PC-3 (cell line): ENCODE results near the gene NKPD1. TPM values are rescaled to one million over a fixed set of nuclear protein-coding genes. Genes with fewer than 3 reads are reported as not detected.
A peak's percentile ranks its signal among the peaks of the same experiment; 100 is the strongest.

Experiments
- ATAC-seq: fragments of 200-7000 bp; cut with Tn5 transposase; 2 replicates; pipeline ENCODE4 v1.9.1; 2020; ENCODE audit warnings: mild to moderate bottlenecking, moderate library complexity
- Bru-seq: library from RNA; stranded (reverse); fragments of 400-500 nt; gene quantifications from one replicate; lab custom pipeline; 2021; lab: Mats Ljungman, UMichigan
- BruChase-seq, 2 experiments: library from RNA; stranded (reverse); fragments of 400-500 nt; gene quantifications; one replicate each; lab custom pipeline; 2021; lab: Mats Ljungman, UMichigan
- BruUV-seq: library from RNA; stranded (reverse); fragments of 400-500 nt; replicated peaks from 2 replicates; lab custom pipeline; 2021; lab: Mats Ljungman, UMichigan
- CTCF ChIA-PET: fragments of 300-600 bp; sonication (Branson Sonifier 250); formaldehyde crosslinking; loops from one replicate; lab custom pipeline; 2022; ENCODE audit warnings: antibody characterized with exemption; lab: Charles Lee
- POLR2A ChIA-PET: fragments of 300-600 bp; sonication (Branson Sonifier 250); formaldehyde crosslinking; loops from one replicate; lab custom pipeline; 2022; ENCODE audit warnings: antibody characterized with exemption; ENCODE audit not compliant: unreplicated experiment; lab: Charles Lee
- DNase-seq: peaks from one replicate; pipeline ENCODE4 v3.0.0-alpha.2; 2015
- H2AFZ ChIP-seq: fragments of 300-600 bp; sonication (generic); 2 replicates; pipeline ENCODE4 v1.6.0; 2016; ENCODE audit warnings: antibody characterized with exemption, low read length
- H3F3A ChIP-seq: fragments of 300-600 bp; sonication (generic); one replicate; pipeline ENCODE4 v1.6.0; 2017; ENCODE audit warnings: antibody characterized with exemption, low read length, control low read depth, mild to moderate bottlenecking; ENCODE audit not compliant: unreplicated experiment
- H3K27ac ChIP-seq: fragments of 300-600 bp; sonication (generic); 2 replicates; pipeline ENCODE4 v1.5.1; 2016; ENCODE audit warnings: mild to moderate bottlenecking, low read length
- H3K27me3 ChIP-seq: fragments of 300-600 bp; sonication (generic); 2 replicates; pipeline ENCODE4 v1.6.1; 2016; ENCODE audit warnings: low read length, mixed read lengths
- H3K36me3 ChIP-seq: fragments of 300-600 bp; sonication (generic); 2 replicates; pipeline ENCODE4 v1.6.1; 2016; ENCODE audit warnings: low read depth, mixed run types, low read length, mixed read lengths
- H3K4me1 ChIP-seq: fragments of 300-600 bp; sonication (generic); 2 replicates; pipeline ENCODE4 v1.5.1; 2016; ENCODE audit warnings: low read length; ENCODE audit not compliant: insufficient read depth
- H3K4me2 ChIP-seq: fragments of 300-600 bp; sonication (generic); 2 replicates; pipeline ENCODE4 v1.6.0; 2016; ENCODE audit warnings: low read length
- H3K4me3 ChIP-seq: fragments of 300-600 bp; sonication (generic); 2 replicates; pipeline ENCODE4 v1.5.1; 2016; ENCODE audit warnings: mild to moderate bottlenecking, low read length, mixed read lengths
- H3K79me2 ChIP-seq: fragments of 300-600 bp; sonication (generic); 2 replicates; pipeline ENCODE4 v1.6.1; 2017; ENCODE audit warnings: low read length, mixed read lengths
- H3K9ac ChIP-seq: fragments of 300-600 bp; sonication (generic); 2 replicates; pipeline ENCODE4 v1.6.0; 2016; ENCODE audit warnings: mild to moderate bottlenecking, low read length
- H3K9me2 ChIP-seq: fragments of 300-600 bp; sonication (generic); replicated peaks from 2 replicates; pipeline ENCODE4 v1.6.1; 2016; ENCODE audit warnings: mixed run types, low read length, mixed read lengths
- H3K9me3 ChIP-seq: fragments of 300-600 bp; sonication (generic); 2 replicates; pipeline ENCODE4 v1.6.1; 2016; ENCODE audit warnings: low read length, mixed read lengths
- H4K20me1 ChIP-seq: fragments of 300-600 bp; sonication (generic); 2 replicates; pipeline ENCODE4 v1.6.1; 2016; ENCODE audit warnings: low read length, mixed read lengths
- CTCF ChIP-seq: fragments of 300-600 bp; sonication (generic); conservative IDR thresholded peaks from 2 replicates; pipeline ENCODE4 v1.5.1; 2017; ENCODE audit warnings: antibody characterized with exemption, low read depth, mild to moderate bottlenecking, low read length
- EZH2 ChIP-seq: fragments of 300-600 bp; sonication (generic); IDR thresholded peaks from one replicate; pipeline ENCODE4 v1.6.1; 2017; ENCODE audit warnings: antibody characterized with exemption, mild to moderate bottlenecking, low read length; ENCODE audit not compliant: unreplicated experiment
- EZH2phosphoT487 ChIP-seq: fragments of 300-600 bp; sonication (generic); IDR thresholded peaks from 2 replicates; pipeline ENCODE4 v1.6.1; 2018; ENCODE audit warnings: mild to moderate bottlenecking, antibody characterized with exemption, low read length, borderline replicate concordance
- intact Hi-C: fragments of 100-400 bp; cut with micrococcal nuclease; formaldehyde crosslinking; loops from 2 replicates; pipeline ENCODE4 v1.9.0; 2023
- long read RNA-seq: library from polyadenylated mRNA; unstranded; transcript quantifications from one replicate; pipeline ENCODE4 v2.0.0, GENCODE V29; 2021; ENCODE audit not compliant: unreplicated experiment
- total RNA-seq: library from RNA; depleted of rRNA; stranded (reverse); fragments of >200 nt; gene quantifications from 2 replicates; pipeline ENCODE4 v1.2.3, GENCODE V29; 2014; rRNA removed

The NKPD1 gene
- total RNA-seq (0.75 and 1.1 TPM in 2 replicates), Bru-seq, nascent RNA (percentile 26 among the genes with signal in this experiment), BruChase-seq, experiment 1, labeled RNA remaining after a 6-hour chase (percentile 38 among the genes with signal in this experiment), BruChase-seq, experiment 2, labeled RNA remaining after a 2-hour chase (percentile 38 among the genes with signal in this experiment)
- long read RNA-seq, full-length matches to known transcripts = 2 of 3 reads
- long read RNA-seq, partial matches to known transcripts = 0 of 3 reads
- long read RNA-seq, other reads (novel, unspliced or antisense) = 1 of 3 reads

- H3K79me2 ChIP-seq = no peaks in the 10 kb centered on the region
- no peak within 1 kb of the TSS; the same call in 1 of the 2 replicates for H3K4me3 ChIP-seq
- H3F3A ChIP-seq = no peaks in the 10 kb centered on the region
- no peaks in the 10 kb centered on the region for H4K20me1 ChIP-seq
- no peak for TF ChIP-seq EZH2phosphoT487
- TF ChIP-seq CTCF = no peak
- no peak for TF ChIP-seq EZH2
- ChIA-PET POLR2A (no interaction called here), CTCF (no interaction called here)
- H2AFZ ChIP-seq = peak within 1 kb of the TSS; percentile 36; the same call in 1 of the 2 replicates
- no TSS peak for BruUV-seq
- no peaks in the 10 kb centered on the region for H3K9me2 ChIP-seq
- no peaks in the 10 kb centered on the region for H3K36me3 ChIP-seq
- intact Hi-C loops = loop anchor here (5.0 kb wide), 1 partner anchor 86 kb away; the partner anchor contains the start of gene EXOC3L2
- no peak within 1 kb of the TSS for H3K27ac ChIP-seq
- peak; percentile 58 for DNase-seq
- peaks cover 11% of the 10 kb centered on the region for H3K4me1 ChIP-seq
- peak; percentile 77 for ATAC-seq
- H3K27me3 ChIP-seq = no peaks in the 10 kb centered on the region
- H3K9me3 ChIP-seq = no peaks in the 10 kb centered on the region
- H3K4me2 ChIP-seq = peak within 1 kb of the TSS; percentile 64
- no peak within 1 kb of the TSS for H3K9ac ChIP-seq
Observed at GRCh38 chr19:45160870-45161737, at the start of gene NKPD1. TSS of gene NKPD1 (minus strand) at chr19:45160982. CDS start at chr19:45160150, 832 bp downstream.

GRCh38 chr19:45206328-45206727, 45.5 kb upstream of the NKPD1 start:
- Histone ChIP-seq H3K36me3 (no peaks in the 10 kb centered on the region), H3K4me2 (no peak overlapping the region), H3K4me1 (no peaks in the 10 kb centered on the region), H3K9ac (no peak overlapping the region), H3K4me3 (no peak overlapping the region), H3K27ac (no peak overlapping the region), H4K20me1 (no peaks in the 10 kb centered on the region), H2AFZ (no peak overlapping the region), H3K27me3 (no peaks in the 10 kb centered on the region), H3F3A (no peaks in the 10 kb centered on the region), H3K9me2 (no peaks in the 10 kb centered on the region), H3K79me2 (no peaks in the 10 kb centered on the region), H3K9me3 (no peaks in the 10 kb centered on the region)
- CTCF ChIA-PET = no interaction called here
- BruUV-seq = no TSS peak
- POLR2A ChIA-PET = no interaction called here
- TF ChIP-seq EZH2 = no peak
- TF ChIP-seq CTCF = no peak
- no peak for TF ChIP-seq EZH2phosphoT487
- intact Hi-C loops = no loop called here
- no peak for DNase-seq
- ATAC-seq = no peak
